ENCODE data around the gene JARID2.
A peak's percentile ranks its signal among the peaks of the same experiment; 100 is the strongest.

Gene JARID2

DNA sequence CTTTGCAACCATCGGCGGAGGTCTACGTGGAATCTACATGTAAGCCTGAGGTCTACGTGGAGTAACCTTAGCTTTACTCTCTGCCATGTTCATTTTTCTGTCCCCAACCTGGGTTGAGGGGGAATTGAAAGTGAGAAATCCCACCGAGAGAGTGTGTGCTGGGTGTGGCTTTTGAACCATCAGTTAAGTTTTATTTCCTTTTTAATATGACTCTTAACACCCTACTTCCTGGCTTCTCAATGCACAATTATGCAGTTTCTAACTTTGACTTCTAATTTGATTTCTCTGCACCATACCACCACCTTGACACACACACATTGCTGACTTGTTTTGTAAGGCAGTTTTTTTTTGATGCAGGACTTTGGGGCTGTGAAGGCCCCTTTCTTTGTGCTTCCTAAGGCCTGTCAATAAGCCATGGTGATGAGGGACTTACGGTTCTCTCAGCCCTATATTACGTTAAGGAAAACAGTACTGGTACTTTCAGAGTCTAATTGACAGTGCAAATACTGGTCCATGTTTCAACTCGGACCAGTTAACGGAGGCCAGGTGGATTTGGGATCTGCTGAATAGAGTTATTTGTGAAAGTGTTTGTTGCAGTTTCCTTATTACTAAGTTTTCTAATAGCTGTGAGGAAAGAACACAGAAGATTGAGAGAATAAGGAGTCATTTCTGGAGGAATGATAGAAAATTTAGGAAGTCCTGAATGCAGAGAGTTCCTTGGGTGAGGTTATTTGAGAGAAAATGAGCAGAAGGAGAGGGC, 206.5 kb downstream of the JARID2 start:
- DNase-seq (ENCODE audit: low read depth) = no peak
- TF ChIP-seq, protein P1, sequence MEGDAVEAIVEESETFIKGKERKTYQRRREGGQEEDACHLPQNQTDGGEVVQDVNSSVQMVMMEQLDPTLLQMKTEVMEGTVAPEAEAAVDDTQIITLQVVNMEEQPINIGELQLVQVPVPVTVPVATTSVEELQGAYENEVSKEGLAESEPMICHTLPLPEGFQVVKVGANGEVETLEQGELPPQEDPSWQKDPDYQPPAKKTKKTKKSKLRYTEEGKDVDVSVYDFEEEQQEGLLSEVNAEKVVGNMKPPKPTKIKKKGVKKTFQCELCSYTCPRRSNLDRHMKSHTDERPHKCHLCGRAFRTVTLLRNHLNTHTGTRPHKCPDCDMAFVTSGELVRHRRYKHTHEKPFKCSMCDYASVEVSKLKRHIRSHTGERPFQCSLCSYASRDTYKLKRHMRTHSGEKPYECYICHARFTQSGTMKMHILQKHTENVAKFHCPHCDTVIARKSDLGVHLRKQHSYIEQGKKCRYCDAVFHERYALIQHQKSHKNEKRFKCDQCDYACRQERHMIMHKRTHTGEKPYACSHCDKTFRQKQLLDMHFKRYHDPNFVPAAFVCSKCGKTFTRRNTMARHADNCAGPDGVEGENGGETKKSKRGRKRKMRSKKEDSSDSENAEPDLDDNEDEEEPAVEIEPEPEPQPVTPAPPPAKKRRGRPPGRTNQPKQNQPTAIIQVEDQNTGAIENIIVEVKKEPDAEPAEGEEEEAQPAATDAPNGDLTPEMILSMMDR (IDR thresholded peaks at IDR 0.05; ENCODE audit: control insufficient read depth, extremely low read depth, insufficient read depth) = no peak
- H3K4me3 ChIP-seq (ENCODE audit: low read depth, low read length) = no peak overlapping the region

DNA sequence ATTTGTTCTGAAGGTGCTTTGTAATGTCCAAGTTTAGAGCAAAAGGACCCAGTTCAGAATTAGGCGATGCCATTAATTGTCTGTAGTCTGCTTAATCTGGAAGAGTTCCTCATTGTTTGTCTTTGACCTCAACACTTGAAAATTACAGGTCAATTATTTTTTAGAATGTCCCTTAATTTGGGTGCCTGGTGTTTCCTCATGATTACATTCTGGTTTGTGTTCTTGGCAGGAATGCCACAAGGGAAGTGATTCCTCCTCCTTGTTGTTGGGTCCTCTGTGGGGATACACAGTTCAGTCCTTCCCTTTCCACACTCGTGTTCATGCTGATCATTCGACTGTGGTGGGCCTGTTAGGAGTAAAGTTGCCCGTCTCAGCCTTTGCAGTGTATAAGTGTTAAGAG, 207.3 kb downstream of the JARID2 start:
- TF ChIP-seq, protein P1 (IDR thresholded peaks at IDR 0.05; ENCODE audit: control insufficient read depth, extremely low read depth, insufficient read depth) = no peak
- H3K4me3 ChIP-seq (ENCODE audit: low read depth, low read length) = no peak overlapping the region
- no peak for DNase-seq (ENCODE audit: low read depth)

DNA sequence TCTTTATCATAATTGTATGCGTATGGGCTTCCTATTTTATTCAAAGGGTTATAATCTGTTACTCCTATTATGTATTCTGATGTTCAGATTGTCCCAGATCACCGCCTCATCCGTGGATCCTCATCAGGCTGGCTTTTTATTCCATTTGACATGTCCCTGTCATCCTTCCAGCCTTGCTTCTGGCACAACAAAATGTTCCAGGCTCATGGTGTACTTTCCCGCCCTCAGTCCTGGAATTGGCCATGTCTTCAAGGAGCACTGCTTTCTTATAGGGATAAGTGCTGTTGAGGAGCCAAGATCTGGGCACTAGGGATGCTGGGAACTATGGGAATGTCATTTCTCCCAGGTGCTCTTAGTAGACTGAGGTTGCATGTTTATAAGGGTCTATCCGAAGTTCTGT, 207.8 kb downstream of the JARID2 start:
- TF ChIP-seq, protein P1 (IDR thresholded peaks at IDR 0.05; ENCODE audit: control insufficient read depth, extremely low read depth, insufficient read depth) = no peak
- no peak overlapping the region for H3K4me3 ChIP-seq (ENCODE audit: low read depth, low read length)

DNA sequence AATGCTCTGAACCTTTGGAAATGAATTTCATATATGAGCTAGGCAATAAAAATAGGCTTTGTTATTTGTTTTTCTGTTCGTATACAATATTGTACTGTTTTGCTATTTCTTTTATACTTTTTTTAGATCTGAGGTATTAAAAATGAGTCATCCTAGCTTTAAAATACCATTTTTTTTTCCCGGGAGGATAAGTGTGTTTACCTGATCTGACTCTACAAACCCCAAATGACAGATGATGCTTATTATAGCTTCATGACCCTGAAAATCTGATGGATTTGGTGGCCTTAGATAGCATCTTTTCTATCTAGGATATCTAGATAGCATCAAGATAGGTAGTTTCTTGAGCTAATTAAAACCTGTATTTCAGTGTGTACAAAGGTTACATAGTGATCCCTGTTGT, 210.6 kb downstream of the JARID2 start:
- DNase-seq (ENCODE audit: low read depth) = no peak
- TF ChIP-seq, protein P1 (IDR thresholded peaks at IDR 0.05; ENCODE audit: control insufficient read depth, extremely low read depth, insufficient read depth) = no peak

More for the DNA sequence above, 207.8 kb downstream of the JARID2 start:
- peak; percentile 67 for DNase-seq (ENCODE audit: low read depth)

DNA sequence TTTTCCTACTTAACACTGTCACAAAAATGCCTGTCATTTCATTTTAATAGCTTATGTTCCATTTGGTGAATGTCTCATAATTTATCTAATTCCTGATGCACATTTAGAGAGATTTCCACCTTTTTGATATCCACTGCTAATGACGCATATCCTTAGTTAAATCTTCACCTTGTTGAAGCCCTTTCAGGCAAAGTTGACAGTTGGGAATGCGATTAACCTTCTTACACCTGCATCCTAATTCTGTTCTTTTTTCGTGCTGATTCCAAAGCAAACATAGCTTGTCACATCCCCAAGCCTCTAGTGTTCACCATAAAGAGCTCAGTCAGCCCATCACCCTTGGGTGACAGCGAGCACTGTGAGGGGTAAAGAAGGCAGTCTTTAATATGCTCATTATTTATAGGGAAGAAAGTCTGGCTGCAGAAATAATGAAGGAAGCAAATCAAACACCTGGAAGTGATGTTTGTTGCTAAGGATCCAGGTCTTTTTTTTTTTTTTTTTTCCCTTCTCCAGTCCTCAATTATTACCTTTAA, 211.3 kb downstream of the JARID2 start:
- no peak overlapping the region for H3K4me3 ChIP-seq (ENCODE audit: low read depth, low read length)
- no peak for DNase-seq (ENCODE audit: low read depth)
- TF ChIP-seq, protein P1 (IDR thresholded peaks at IDR 0.05; ENCODE audit: control insufficient read depth, extremely low read depth, insufficient read depth) = no peak

More for the DNA sequence above, 210.6 kb downstream of the JARID2 start:
- no peak overlapping the region for H3K4me3 ChIP-seq (ENCODE audit: low read depth, low read length)

DNA sequence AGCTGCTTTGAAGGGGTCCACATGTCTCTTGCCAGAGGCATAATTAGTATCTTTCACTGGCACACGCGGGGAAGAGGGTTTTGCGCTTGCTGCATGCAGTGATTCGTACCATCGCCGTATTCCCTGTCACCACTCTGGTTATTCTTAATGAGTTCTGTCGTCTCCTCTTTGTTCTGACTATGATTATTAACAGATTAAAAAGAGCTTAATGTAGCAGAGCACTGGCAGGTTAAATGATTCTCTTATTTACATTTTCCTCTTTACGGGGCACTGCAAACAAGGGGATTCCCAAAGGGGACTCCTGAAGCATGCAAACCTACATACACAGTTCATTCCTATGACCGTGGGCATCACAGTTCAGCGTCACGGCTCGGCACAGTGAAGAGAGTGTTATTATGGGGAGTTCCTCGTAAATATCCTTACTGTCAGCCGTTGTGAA, 212.2 kb downstream of the JARID2 start:
- no peak overlapping the region for H3K4me3 ChIP-seq (ENCODE audit: low read depth, low read length)
- DNase-seq (ENCODE audit: low read depth) = no peak
- TF ChIP-seq, protein P1 (IDR thresholded peaks at IDR 0.05; ENCODE audit: control insufficient read depth, extremely low read depth, insufficient read depth) = no peak
